ENCODE measurements around the gene FAM53A. TPM values are rescaled to one million over a fixed set of nuclear protein-coding genes. Genes with fewer than 3 reads are reported as not detected.

The FAM53A gene
- total RNA-seq, 1 donor from 2014 or later = 3.5 TPM

DNA sequence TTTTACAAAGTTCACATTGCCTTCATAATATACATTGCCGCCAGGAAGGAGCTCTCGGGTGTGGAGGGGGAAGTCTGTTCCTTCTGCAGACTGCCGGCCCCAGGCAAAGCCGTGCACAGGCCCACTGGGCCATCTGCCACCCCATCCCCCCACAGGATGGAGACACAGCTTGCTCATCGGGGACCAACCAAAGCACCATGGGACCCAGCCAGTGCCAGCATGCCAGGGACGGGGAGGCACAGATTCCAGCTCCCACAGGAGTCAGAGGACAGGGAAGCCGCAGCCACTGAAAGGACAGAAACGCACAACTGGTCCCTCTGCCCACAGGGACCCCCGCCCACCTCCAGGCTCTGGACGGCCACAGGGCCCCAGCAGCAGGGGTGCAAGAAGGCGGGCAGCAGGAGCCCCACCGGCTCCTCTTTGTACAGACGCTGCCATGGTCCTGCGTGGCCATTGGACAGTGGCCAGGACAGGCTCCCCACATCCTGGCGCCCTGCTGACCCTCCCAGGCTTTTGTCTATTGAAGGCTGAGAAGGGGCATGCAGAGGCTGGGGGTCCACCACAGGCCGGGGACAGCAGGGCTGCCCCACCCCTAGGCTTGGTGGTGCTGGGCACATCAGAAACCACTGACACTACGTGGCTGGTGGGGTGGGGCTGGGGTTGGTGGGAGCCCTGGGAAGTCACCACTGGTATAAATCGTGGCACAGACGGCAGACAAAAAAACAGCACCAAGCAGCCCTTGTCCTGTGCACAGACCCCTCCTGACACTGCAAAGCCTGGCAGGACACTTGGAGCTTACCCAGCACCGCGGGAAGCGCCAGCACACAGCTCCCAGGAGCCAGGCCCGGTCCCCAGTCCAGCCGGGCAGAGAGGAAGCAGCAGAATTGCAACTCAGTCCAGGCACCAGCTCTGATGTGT lies 89.0 kb downstream of the FAM53A start:
- Mint-ChIP-seq H3K27ac (no peak overlapping the region), H3K4me3 (no peak overlapping the region), H3K36me3 (ENCODE audit: low read depth) (no peaks in the 10 kb centered on the region), H3K4me1 (no peaks in the 10 kb centered on the region), H3K27me3 (peaks cover 3% of the 10 kb centered on the region), H3K9me3 (no peaks in the 10 kb centered on the region)
- intact Hi-C loops (cut with micrococcal nuclease) = no loop called here
- no peak for DNase-seq

DNA sequence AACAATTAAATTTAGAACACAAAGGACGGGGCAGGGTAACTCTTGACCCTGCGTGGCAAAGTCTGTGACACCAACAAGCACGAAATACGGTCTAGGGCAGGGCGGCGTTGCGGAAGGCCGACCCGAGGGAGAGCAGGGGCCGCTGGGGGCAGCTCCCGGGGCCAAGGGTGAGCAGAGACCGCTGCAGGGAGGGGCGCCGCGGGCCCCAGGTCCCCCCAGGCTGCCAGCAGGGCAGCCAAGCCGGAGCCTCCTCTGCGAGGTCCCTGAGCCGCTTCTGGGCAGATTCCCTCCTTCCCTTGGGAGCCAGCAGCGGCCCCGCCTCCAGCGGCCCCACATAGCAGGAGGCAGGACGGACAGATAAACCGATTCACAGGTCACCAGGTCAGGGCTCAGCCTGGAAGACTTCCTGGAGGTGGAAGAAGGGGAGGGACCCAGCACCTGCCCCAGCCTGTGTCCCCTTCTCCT lies 90.2 kb downstream of the FAM53A start:
- H3K4me3 Mint-ChIP-seq = no peak overlapping the region
- H3K27me3 Mint-ChIP-seq = peaks cover 6% of the 10 kb centered on the region
- DNase-seq = no peak
- H3K4me1 Mint-ChIP-seq = no peaks in the 10 kb centered on the region
- H3K9me3 Mint-ChIP-seq = peaks cover 5% of the 10 kb centered on the region
- H3K36me3 Mint-ChIP-seq (ENCODE audit: low read depth) = no peaks in the 10 kb centered on the region
- intact Hi-C loops (cut with micrococcal nuclease) = no loop called here
- no peak overlapping the region for H3K27ac Mint-ChIP-seq

DNA sequence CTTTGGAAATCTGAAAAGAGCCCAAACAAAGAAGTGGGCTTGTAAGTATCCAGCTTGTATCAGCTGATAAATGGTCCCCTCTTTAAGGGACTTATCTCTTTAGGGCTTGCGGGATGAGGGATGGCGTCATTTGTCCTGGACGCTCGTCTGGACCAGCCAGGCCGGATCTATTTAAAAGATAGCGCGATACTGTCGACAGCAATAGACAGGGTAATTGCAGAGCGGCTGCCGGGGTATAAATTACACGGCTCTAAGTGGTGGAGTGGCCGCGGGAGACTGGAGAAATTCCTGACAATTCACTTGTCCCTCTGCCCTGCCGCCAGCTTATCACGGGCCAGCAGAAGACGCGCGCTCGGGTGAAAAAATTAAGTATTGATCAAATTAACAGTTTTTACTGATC lies 90.7 kb downstream of the FAM53A start:
- Mint-ChIP-seq H3K9me3 (peaks cover 8% of the 10 kb centered on the region), H3K27me3 (peaks cover 8% of the 10 kb centered on the region), H3K36me3 (ENCODE audit: low read depth) (no peaks in the 10 kb centered on the region), H3K27ac (no peak overlapping the region), H3K4me1 (no peaks in the 10 kb centered on the region), H3K4me3 (no peak overlapping the region)
- intact Hi-C loops (cut with micrococcal nuclease) = no loop called here
- no peak for DNase-seq

DNA sequence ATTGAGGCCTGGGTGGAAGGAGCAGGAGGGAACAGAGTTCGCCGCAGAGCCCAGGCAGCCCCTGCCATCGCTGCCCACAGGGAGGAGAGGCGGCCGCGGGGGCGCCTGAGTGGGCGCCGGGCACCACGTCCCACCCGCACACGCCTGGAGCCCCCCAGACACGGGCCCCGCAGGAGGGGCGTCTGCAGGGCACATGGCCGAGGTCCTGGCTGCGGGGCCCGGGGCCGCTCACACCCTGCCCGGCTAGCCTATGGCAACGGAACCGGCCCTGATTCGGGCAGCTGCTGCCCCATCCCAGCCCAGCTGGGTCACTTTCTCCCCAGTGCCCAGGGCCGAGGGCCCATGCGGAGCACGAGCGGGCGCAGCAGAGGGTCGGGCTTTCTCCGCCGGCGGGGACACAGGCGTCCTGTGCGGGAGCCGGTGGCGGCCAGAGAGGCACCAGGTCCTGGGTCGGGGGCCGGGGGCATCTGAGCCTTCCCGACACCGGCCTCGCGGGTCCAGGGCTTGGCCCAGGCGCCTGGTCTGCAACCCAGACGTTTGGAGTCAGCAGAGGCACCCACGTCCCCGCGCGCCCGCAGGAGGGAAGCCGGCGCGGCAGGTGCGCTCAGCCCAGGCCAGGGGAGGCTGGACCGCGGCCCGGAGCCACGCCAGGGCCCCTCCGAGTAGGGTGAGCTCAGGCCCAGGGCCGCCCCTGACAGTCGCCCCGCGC lies 91.2 kb downstream of the FAM53A start:
- intact Hi-C loops (cut with micrococcal nuclease) = no loop called here
- Mint-ChIP-seq H3K4me1 (no peaks in the 10 kb centered on the region), H3K9me3 (peaks cover 11% of the 10 kb centered on the region), H3K27me3 (peaks cover 8% of the 10 kb centered on the region), H3K4me3 (no peak overlapping the region), H3K36me3 (ENCODE audit: low read depth) (no peaks in the 10 kb centered on the region), H3K27ac (no peak overlapping the region)
- DNase-seq = no peak

DNA sequence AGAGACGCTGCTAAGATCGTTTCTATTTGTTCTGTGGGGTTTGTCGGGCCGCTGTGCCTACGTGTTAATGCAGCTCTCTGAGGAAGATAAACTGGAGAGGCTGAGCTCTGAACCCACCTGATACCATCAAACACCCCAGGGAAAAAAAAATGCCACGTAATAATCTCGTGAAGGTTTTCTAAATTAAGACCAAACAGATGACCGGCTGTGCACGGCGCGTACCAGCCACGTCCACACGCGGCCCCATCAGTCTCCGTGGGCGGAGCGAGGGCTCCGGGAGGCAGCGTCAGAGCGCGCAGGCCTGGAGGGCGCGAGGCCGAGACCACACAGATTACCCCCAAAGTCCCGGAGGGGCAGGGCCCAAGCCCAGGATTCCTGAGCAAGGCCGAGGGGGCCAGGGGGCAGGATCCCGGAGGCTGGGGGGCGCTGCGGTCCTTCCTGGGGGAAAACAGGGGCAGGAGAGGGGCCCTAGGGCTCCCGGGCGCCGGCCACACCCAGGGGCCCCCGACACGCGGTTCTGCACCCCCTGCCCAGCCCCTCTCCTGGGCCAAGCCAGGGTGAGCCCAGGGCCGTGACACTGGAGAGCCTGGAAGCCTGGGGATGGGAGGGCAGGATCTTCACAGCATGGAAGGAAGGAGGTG lies 91.9 kb downstream of the FAM53A start:
- Mint-ChIP-seq H3K27ac (no peak overlapping the region), H3K4me3 (no peak overlapping the region), H3K36me3 (ENCODE audit: low read depth) (no peaks in the 10 kb centered on the region), H3K27me3 (peaks cover 8% of the 10 kb centered on the region), H3K4me1 (no peaks in the 10 kb centered on the region), H3K9me3 (peaks cover 11% of the 10 kb centered on the region)
- DNase-seq = no peak
- intact Hi-C loops (cut with micrococcal nuclease) = no loop called here

DNA sequence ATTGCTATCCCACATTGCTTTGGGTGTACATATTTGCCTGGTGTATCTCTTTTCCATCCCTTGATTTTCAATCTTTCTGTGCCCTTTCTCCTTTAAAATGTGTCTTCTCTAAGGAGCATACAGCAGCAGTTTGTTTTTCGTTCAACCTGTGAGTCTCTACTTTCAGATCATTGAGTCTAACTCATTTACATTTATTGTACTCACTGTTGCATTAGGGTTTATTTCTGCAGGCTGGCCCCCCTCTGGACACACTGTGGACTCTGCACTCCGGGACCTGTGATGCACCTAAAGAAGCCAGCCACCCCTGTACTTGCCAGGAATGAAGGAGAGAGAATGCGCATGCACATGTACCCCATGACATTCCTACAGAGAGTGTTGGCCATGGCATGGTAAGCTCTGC lies 93.0 kb downstream of the FAM53A start:
- Mint-ChIP-seq H3K4me3 (no peak overlapping the region), H3K27ac (no peak overlapping the region), H3K36me3 (ENCODE audit: low read depth) (no peaks in the 10 kb centered on the region), H3K27me3 (peaks cover 8% of the 10 kb centered on the region), H3K4me1 (no peaks in the 10 kb centered on the region), H3K9me3 (peaks cover 11% of the 10 kb centered on the region)
- intact Hi-C loops (cut with micrococcal nuclease) = no loop called here
- no peak for DNase-seq

DNA sequence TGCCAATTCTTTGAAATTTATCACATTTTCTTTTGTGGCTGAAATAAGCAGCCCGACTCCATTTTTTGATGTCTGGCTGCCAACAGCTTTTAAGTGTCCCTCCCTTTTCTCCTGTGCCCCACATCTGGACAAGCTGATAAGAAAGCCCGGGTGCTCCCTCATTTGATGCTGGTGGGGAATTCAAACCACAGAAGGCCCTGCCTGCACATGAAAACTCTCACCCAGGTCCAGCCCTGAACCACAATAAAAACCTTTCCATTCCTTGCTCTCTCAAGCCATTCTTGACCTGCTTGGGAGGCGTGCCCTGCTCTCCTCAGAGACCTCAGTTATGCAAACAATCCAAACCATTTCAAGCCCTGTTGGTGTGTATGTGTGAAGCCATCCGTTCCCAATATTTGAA lies 93.9 kb downstream of the FAM53A start:
- no peak for DNase-seq
- H3K27me3 Mint-ChIP-seq = peaks cover 8% of the 10 kb centered on the region
- H3K27ac Mint-ChIP-seq = no peak overlapping the region
- peaks cover 11% of the 10 kb centered on the region for H3K9me3 Mint-ChIP-seq
- no peak overlapping the region for H3K4me3 Mint-ChIP-seq
- H3K4me1 Mint-ChIP-seq = no peaks in the 10 kb centered on the region
- H3K36me3 Mint-ChIP-seq (ENCODE audit: low read depth) = no peaks in the 10 kb centered on the region
- intact Hi-C loops (cut with micrococcal nuclease) = no loop called here

Other genes with a start within 250 kb of the FAM53A start
- 150 and 156 TPM in 2 replicates for gene SLBP, start 28.0 kb upstream of the FAM53A start, total RNA-seq
- 26.6 and 27.8 TPM in 2 replicates for gene TMEM129, start 37.0 kb upstream of the FAM53A start, total RNA-seq
- gene TACC3, start 37.2 kb upstream of the FAM53A start, total RNA-seq = 134 and 142 TPM in 2 replicates
- gene FGFR3, start 109.0 kb upstream of the FAM53A start, total RNA-seq = 0.30 and 0.38 TPM in 2 replicates
- 97.2 and 98.7 TPM in 2 replicates for gene LETM1, start 171.8 kb upstream of the FAM53A start, total RNA-seq
- 208 and 214 TPM in 2 replicates for gene NSD2, start 187.1 kb upstream of the FAM53A start, total RNA-seq